A549 (cell line): ENCODE results near the gene ARMC9. TPM values are rescaled to one million over a fixed set of nuclear protein-coding genes. Genes with fewer than 3 reads are reported as not detected.

ENCODE experiments used
- ATAC-seq, 2 experiments: fragments of 200-7000 bp in 1 of 2; fragments of >200 bp in 1 of 2; cut with Nextera tagmentation in 1 of 2; cut with Tn5 transposase in 1 of 2; 3 replicates each; pipeline versions ENCODE4 v1.8.0 to v1.9.1; 2018 to 2020; ENCODE audit warnings: mild to moderate bottlenecking in 1 of 2, moderate library complexity in 1 of 2
- CTCF ChIA-PET: fragments of 300-600 bp; sonication (Branson Sonifier 250); formaldehyde crosslinking; extraction: SDS; loops from one replicate; lab custom pipeline; 2021; ENCODE audit warnings: antibody characterized with exemption, inconsistent platforms; lab: Yijun Ruan, JAX
- POLR2A ChIA-PET: fragments of 350-600 bp; formaldehyde crosslinking; extraction: SDS; loops from one replicate; lab custom pipeline; 2021; ENCODE audit warnings: antibody characterized with exemption, inconsistent platforms; lab: Yijun Ruan, JAX
- DNase-seq, 2 experiments: peaks; one replicate each; pipeline versions ENCODE4 v3.0.0 to v3.0.0-alpha.2; 2011 to 2016; ENCODE audit warnings: low read depth in 1 of 2, low spot score in 1 of 2
- FAIRE-seq: peaks from 2 replicates; lab custom pipeline; 2011; peaks lifted over from hg19 to GRCh38; lab: Jason Lieb, UNC
- H3K27ac ChIP-seq, 2 experiments: fragments of >200 bp; sonication (Bioruptor Twin); formaldehyde crosslinking; 3 replicates each; pipeline ENCODE4 v1.5.1; 2016 to 2017
- H3K4me1 ChIP-seq: fragments of >200 bp; sonication (Bioruptor Twin); formaldehyde crosslinking; 3 replicates; pipeline ENCODE4 v1.6.1; 2016
- H3K4me2 ChIP-seq: fragments of >200 bp; sonication (Bioruptor Twin); formaldehyde crosslinking; 3 replicates; pipeline ENCODE4 v1.6.1; 2016
- H3K4me3 ChIP-seq: fragments of >200 bp; sonication (Bioruptor Twin); formaldehyde crosslinking; 3 replicates; pipeline ENCODE4 v1.5.1; 2016
- H3K9me3 ChIP-seq: fragments of >200 bp; sonication (Bioruptor Twin); formaldehyde crosslinking; 3 replicates; pipeline ENCODE4 v1.6.1; 2016
- BHLHE40 ChIP-seq: IDR thresholded peaks from 2 replicates; pipeline ENCODE4 v1.6.1; 2012; ENCODE audit warnings: low read depth, low read length, inconsistent platforms
- EHF ChIP-seq: fragments of 250-450 bp; sonication (Bioruptor Pico); IDR thresholded peaks from 2 replicates; pipeline ENCODE4 v1.5.0; 2020; ENCODE audit warnings: mild to moderate bottlenecking
- EHMT2 ChIP-seq: fragments of 200-600 bp; sonication (generic); IDR thresholded peaks from 2 replicates; pipeline ENCODE4 v1.6.1; 2016; ENCODE audit warnings: antibody characterized with exemption, low read depth, mild to moderate bottlenecking, moderate library complexity
- EP300 ChIP-seq, 2 experiments: fragments of >200 bp; sonication (Bioruptor Twin); formaldehyde crosslinking; IDR thresholded peaks; 2 replicates in 1 of 2; 3 replicates in 1 of 2; pipeline ENCODE4 v1.6.1; 2016 to 2017
- FOXS1 ChIP-seq: fragments of 250-450 bp; sonication (Bioruptor Pico); IDR thresholded peaks from 2 replicates; pipeline ENCODE4 v1.5.0; 2020; ENCODE audit warnings: mild to moderate bottlenecking, moderate library complexity
- HDAC2 ChIP-seq: fragments of 200-600 bp; sonication (generic); IDR thresholded peaks from 2 replicates; pipeline ENCODE4 v1.6.1; 2016
- HOXA7 ChIP-seq: fragments of 250-450 bp; sonication (Bioruptor Pico); IDR thresholded peaks from 2 replicates; pipeline ENCODE4 v1.5.0; 2020; ENCODE audit warnings: mild to moderate bottlenecking, moderate library complexity
- HOXB13 ChIP-seq: fragments of 250-450 bp; sonication (Bioruptor Pico); IDR thresholded peaks from 2 replicates; pipeline ENCODE4 v1.5.0; 2020; ENCODE audit warnings: low read depth, mild to moderate bottlenecking, moderate library complexity
- HOXB5 ChIP-seq: fragments of 250-450 bp; sonication (Bioruptor Pico); IDR thresholded peaks from 2 replicates; pipeline ENCODE4 v1.5.0; 2020; ENCODE audit warnings: mild to moderate bottlenecking, moderate library complexity
- JUN ChIP-seq, 2 experiments: fragments of >200 bp; sonication (Bioruptor Twin); formaldehyde crosslinking; IDR thresholded peaks; 2 replicates in 1 of 2; 3 replicates in 1 of 2; pipeline ENCODE4 v1.6.1; 2016 to 2017
- JUNB ChIP-seq: fragments of >200 bp; sonication (Bioruptor Twin); formaldehyde crosslinking; IDR thresholded peaks from 2 replicates; pipeline ENCODE4 v1.6.1; 2016
- KDM1A ChIP-seq: fragments of 200-600 bp; sonication (generic); IDR thresholded peaks from 2 replicates; pipeline ENCODE4 v1.6.1; 2016; ENCODE audit warnings: low read depth, mild to moderate bottlenecking
- RAD21 ChIP-seq, 2 experiments: fragments of >200 bp in 1 of 2; sonication (Bioruptor Twin) in 1 of 2; formaldehyde crosslinking in 1 of 2; IDR thresholded peaks in 1 of 2; conservative IDR thresholded peaks in 1 of 2; 2 replicates in 1 of 2; 3 replicates in 1 of 2; pipeline ENCODE4 v1.6.1; 2012 to 2018; ENCODE audit warnings: inconsistent platforms in 1 of 2
- RCOR1 ChIP-seq: fragments of 150-350 bp; IDR thresholded peaks from 2 replicates; pipeline ENCODE4 v1.6.1; 2014; ENCODE audit warnings: antibody characterized with exemption, low read length, low read depth
- RNF2 ChIP-seq: fragments of 200-600 bp; sonication (generic); IDR thresholded peaks from 2 replicates; pipeline ENCODE4 v1.6.1; 2016; ENCODE audit warnings: low read depth, mild to moderate bottlenecking, antibody characterized with exemption, moderate library complexity, borderline replicate concordance
- TFCP2L1 ChIP-seq: fragments of 250-450 bp; sonication (Bioruptor Pico); IDR thresholded peaks from 2 replicates; pipeline ENCODE4 v1.5.0; 2021; ENCODE audit warnings: mild to moderate bottlenecking
- TP53 ChIP-seq: fragments of 250-450 bp; sonication (Bioruptor Pico); IDR thresholded peaks from 2 replicates; pipeline ENCODE4 v1.5.0; 2021; ENCODE audit warnings: mild to moderate bottlenecking, moderate library complexity
- ZC3H11A ChIP-seq: fragments of 450-650 bp; IDR thresholded peaks from 2 replicates; pipeline ENCODE4 v1.6.1; 2014; ENCODE audit warnings: antibody characterized with exemption, mild to moderate bottlenecking
- WGBS: methylation state at CpG from one replicate; pipeline ENCODE4 v1.1.6; 2017; ENCODE audit errors: missing lambda C conversion rate; 5-methylcytosine and 5-hydroxymethylcytosine counted together
- polyA plus RNA-seq, 4 experiments: library from polyadenylated mRNA; depleted of rRNA in 3 of 4; stranded (reverse); fragments of >200 nt; fragmentation: RNase III in 1 of 4; extraction: RNeasy Plus Mini Kit Qiagen cat#74134 plus additional on column Dnase treatment in 1 of 4; gene quantifications; 2 replicates in 3 of 4; 3 replicates in 1 of 4; pipeline ENCODE4 v1.2.3, GENCODE V29; 2011 to 2017
- TF ChIP-seq, protein P1 (sequence below): fragments of 250-450 bp; sonication (Bioruptor Pico); IDR thresholded peaks from 2 replicates; pipeline ENCODE4 v1.5.0; 2021; ENCODE audit warnings: mild to moderate bottlenecking, moderate library complexity, borderline replicate concordance
- TF ChIP-seq, protein P2 (sequence below): IDR thresholded peaks from 2 replicates; pipeline ENCODE4 v1.6.1; 2012
- TF ChIP-seq, protein P3 (sequence below): fragments of >200 bp; sonication (Bioruptor Twin); formaldehyde crosslinking; IDR thresholded peaks from 2 replicates; pipeline ENCODE4 v1.6.1; 2016
- TF ChIP-seq, protein P4 (sequence below): fragments of 150-350 bp; IDR thresholded peaks from 2 replicates; pipeline ENCODE4 v1.6.1; 2014; ENCODE audit warnings: low read depth, mild to moderate bottlenecking, low read length
- TF ChIP-seq, protein P5 (sequence below): fragments of 200-600 bp; sonication (generic); IDR thresholded peaks from 2 replicates; pipeline ENCODE4 v1.6.1; 2016; ENCODE audit warnings: antibody characterized with exemption, mild to moderate bottlenecking, moderate library complexity

The ARMC9 gene
- polyA plus RNA-seq, 2 of the 4 experiments (the other 2 are of a cell fraction) = 12.0 to 14.1 TPM

DNA sequence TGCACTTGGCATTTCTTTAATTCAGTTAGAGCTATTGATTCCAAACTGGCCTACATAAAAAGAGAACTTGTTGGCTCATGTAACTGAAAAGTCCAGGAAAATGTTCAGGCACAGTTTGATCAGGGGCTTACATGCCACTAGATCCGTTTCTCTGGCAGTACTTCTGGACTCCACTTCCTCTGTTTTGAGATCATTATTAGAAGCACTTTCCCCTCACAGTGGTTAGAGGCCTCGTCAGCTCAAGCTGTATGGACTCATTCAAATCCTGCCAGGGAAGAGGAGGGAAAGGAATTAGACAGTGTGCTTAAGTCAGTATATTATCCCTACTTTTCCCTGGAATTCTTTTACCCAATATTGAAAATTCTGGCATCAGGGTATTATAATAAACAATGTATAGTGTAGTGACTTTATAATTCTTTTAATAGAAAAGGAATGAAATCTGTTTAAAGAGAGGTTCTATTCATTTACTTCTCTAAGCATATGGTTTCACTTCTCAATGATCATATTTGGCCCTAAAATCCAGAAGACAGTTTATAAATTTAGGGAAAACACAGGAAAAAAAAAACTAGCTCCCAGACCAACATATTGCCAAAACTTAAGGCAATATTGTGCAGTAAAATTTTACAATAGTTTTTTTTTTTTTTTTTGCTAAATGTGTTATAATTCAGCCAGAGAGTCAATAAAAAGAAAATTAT lies 92.0 kb downstream of the ARMC9 start:
- DNase-seq (no peak), FAIRE-seq (no peak), ATAC-seq (no peak)
- H3K27ac ChIP-seq = no peak overlapping the region
- CTCF ChIA-PET = interaction anchor here (1.0 to 12.8 kb wide), 5 partner anchors 10 to 116 kb away, joined by 3 to 294 read pairs (median 4); no protein-coding TSS in a partner anchor
- TF ChIP-seq HOXB5 (CRISPR knock-in tag) (no peak), EHF (CRISPR knock-in tag) (no peak), JUNB (no peak)
- TF ChIP-seq, protein P1, sequence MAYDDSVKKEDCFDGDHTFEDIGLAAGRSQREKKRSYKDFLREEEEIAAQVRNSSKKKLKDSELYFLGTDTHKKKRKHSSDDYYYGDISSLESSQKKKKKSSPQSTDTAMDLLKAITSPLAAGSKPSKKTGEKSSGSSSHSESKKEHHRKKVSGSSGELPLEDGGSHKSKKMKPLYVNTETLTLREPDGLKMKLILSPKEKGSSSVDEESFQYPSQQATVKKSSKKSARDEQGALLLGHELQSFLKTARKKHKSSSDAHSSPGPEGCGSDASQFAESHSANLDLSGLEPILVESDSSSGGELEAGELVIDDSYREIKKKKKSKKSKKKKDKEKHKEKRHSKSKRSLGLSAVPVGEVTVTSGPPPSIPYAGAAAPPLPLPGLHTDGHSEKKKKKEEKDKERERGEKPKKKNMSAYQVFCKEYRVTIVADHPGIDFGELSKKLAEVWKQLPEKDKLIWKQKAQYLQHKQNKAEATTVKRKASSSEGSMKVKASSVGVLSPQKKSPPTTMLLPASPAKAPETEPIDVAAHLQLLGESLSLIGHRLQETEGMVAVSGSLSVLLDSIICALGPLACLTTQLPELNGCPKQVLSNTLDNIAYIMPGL (CRISPR knock-in tag) = no peak
- TF ChIP-seq, protein P2, sequence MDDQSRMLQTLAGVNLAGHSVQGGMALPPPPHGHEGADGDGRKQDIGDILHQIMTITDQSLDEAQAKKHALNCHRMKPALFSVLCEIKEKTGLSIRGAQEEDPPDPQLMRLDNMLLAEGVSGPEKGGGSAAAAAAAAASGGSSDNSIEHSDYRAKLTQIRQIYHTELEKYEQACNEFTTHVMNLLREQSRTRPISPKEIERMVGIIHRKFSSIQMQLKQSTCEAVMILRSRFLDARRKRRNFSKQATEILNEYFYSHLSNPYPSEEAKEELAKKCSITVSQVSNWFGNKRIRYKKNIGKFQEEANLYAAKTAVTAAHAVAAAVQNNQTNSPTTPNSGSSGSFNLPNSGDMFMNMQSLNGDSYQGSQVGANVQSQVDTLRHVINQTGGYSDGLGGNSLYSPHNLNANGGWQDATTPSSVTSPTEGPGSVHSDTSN = no peak
- TF ChIP-seq, protein P3, sequence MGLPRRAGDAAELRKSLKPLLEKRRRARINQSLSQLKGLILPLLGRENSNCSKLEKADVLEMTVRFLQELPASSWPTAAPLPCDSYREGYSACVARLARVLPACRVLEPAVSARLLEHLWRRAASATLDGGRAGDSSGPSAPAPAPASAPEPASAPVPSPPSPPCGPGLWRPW = no peak
- TF ChIP-seq, protein P4, sequence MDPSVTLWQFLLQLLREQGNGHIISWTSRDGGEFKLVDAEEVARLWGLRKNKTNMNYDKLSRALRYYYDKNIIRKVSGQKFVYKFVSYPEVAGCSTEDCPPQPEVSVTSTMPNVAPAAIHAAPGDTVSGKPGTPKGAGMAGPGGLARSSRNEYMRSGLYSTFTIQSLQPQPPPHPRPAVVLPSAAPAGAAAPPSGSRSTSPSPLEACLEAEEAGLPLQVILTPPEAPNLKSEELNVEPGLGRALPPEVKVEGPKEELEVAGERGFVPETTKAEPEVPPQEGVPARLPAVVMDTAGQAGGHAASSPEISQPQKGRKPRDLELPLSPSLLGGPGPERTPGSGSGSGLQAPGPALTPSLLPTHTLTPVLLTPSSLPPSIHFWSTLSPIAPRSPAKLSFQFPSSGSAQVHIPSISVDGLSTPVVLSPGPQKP = no peak
- WGBS = 87% methylated on average over 2 of the region's 2 CpGs
- H3K9me3 ChIP-seq = no peaks in the 10 kb centered on the region
- H3K4me3 ChIP-seq = no peak overlapping the region
- H3K4me2 ChIP-seq = no peak overlapping the region
- no peaks in the 10 kb centered on the region for H3K4me1 ChIP-seq
- POLR2A ChIA-PET = no interaction called here

DNA sequence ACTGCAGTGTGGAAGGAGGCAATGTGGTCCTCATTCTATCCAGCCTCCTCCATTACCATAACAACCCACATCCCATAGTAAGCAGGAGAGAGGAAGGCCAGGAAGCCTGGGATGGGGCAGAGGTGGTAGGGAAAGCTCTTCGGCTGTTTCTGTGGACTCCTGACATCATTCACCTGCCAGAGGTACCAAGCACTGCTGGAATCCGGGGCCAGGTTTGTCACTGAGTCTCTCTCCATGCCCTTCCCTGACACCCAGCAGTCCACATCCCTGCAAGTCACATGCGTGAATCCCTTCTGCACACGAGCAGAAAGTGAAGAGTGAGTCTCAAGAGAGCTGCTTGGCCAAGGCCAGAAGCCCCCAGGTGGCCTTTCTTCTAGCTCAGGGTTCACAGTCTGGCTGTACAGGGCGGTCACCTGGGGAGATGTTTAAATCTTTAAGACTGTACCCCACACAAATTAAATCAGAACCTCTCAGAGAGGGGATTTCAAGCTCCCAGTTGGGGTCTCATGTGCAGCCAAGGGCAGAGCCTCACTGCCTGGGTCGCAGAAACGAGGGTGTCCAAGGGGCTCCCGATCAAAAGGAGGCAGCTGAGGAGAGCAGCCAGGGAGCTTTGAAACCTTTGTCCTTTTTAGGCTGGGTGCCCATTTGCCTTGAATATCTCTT lies 94.2 kb downstream of the ARMC9 start:
- no peak for FAIRE-seq
- H3K4me3 ChIP-seq = no peak overlapping the region
- DNase-seq = no peak
- ChIA-PET POLR2A (no interaction called here), CTCF (interaction anchor here (0.7 to 12.8 kb wide), 4 partner anchors 16 to 114 kb away, joined by 3 to 294 read pairs (median 4); no protein-coding TSS in a partner anchor)
- no peak overlapping the region for H3K4me2 ChIP-seq
- 0 out of 3 replicates have a peak, but pooled peaks cover 2% of the 10 kb centered on the region for H3K4me1 ChIP-seq
- ATAC-seq = no peak
- TF ChIP-seq TP53 (CRISPR knock-in tag) (no peak), JUN (IDR thresholded peaks at IDR 0.05) (no peak), ZC3H11A (no peak), RNF2 (no peak), TFCP2L1 (CRISPR knock-in tag) (no peak), RCOR1 (no peak), HDAC2 (no peak), EP300 (IDR thresholded peaks at IDR 0.05) (no peak), HOXA7 (CRISPR knock-in tag) (no peak), FOXS1 (CRISPR knock-in tag) (no peak), EHMT2 (no peak), KDM1A (no peak), HOXB13 (CRISPR knock-in tag) (no peak), BHLHE40 (no peak), RAD21 (conservative IDR thresholded peaks at IDR 0.05 in 1 of 2, IDR thresholded peaks at IDR 0.05 in 1 of 2) (no peak)
- TF ChIP-seq, protein P2 = no peak
- TF ChIP-seq, protein P5, sequence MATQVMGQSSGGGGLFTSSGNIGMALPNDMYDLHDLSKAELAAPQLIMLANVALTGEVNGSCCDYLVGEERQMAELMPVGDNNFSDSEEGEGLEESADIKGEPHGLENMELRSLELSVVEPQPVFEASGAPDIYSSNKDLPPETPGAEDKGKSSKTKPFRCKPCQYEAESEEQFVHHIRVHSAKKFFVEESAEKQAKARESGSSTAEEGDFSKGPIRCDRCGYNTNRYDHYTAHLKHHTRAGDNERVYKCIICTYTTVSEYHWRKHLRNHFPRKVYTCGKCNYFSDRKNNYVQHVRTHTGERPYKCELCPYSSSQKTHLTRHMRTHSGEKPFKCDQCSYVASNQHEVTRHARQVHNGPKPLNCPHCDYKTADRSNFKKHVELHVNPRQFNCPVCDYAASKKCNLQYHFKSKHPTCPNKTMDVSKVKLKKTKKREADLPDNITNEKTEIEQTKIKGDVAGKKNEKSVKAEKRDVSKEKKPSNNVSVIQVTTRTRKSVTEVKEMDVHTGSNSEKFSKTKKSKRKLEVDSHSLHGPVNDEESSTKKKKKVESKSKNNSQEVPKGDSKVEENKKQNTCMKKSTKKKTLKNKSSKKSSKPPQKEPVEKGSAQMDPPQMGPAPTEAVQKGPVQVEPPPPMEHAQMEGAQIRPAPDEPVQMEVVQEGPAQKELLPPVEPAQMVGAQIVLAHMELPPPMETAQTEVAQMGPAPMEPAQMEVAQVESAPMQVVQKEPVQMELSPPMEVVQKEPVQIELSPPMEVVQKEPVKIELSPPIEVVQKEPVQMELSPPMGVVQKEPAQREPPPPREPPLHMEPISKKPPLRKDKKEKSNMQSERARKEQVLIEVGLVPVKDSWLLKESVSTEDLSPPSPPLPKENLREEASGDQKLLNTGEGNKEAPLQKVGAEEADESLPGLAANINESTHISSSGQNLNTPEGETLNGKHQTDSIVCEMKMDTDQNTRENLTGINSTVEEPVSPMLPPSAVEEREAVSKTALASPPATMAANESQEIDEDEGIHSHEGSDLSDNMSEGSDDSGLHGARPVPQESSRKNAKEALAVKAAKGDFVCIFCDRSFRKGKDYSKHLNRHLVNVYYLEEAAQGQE = no peak
- 82% methylated on average over 8 of the region's 8 CpGs for WGBS
- H3K27ac ChIP-seq = no peak overlapping the region
- no peaks in the 10 kb centered on the region for H3K9me3 ChIP-seq
